Ramos (cell line): ENCODE measurements around the gene LILRB3.
"Not testable (repeated sequence)": the region's sequence is repeated elsewhere in the genome, so short reads cannot be mapped to it uniquely, and the experiment has no call there.

Experiments used
- in situ Hi-C: fragments of 300-500 bp; cut with MboI; formaldehyde crosslinking; loops from one replicate; pipeline ENCODE4 v1.14.3; 2022; ENCODE audit warnings: low sequenced_read_pairs; ENCODE audit not compliant: unreplicated experiment

The LILRB3 gene

GRCh38 chr19:54214734-54215133, 8.1 kb downstream of the LILRB3 start:
- in situ Hi-C loops: not testable (repeated sequence)

GRCh38 chr19:54214217-54214616, 8.6 kb downstream of the LILRB3 start:
- in situ Hi-C loops: not testable (repeated sequence)

GRCh38 chr19:54211235-54211634, 11.6 kb downstream of the LILRB3 start:
- in situ Hi-C loops: no loop called here

GRCh38 chr19:54209811-54210494, 12.9 kb downstream of the LILRB3 start:
- in situ Hi-C loops: no loop called here

- in situ Hi-C loops: no loop called here
Observed at GRCh38 chr19:54209058-54209810, 13.6 kb downstream of the LILRB3 start.

GRCh38 chr19:54208784-54209057, 14.1 kb downstream of the LILRB3 start:
- in situ Hi-C loops: no loop called here

- in situ Hi-C loops: no loop called here
Observed at GRCh38 chr19:54207983-54208783, 14.6 kb downstream of the LILRB3 start.

- in situ Hi-C loops: no loop called here
Observed at GRCh38 chr19:54207676-54207982, 15.2 kb downstream of the LILRB3 start.

GRCh38 chr19:54207193-54207592, 15.6 kb downstream of the LILRB3 start:
- in situ Hi-C loops: not testable (repeated sequence)

GRCh38 chr19:54206831-54207177, 16.0 kb downstream of the LILRB3 start:
- in situ Hi-C loops: no loop called here

- in situ Hi-C loops: no loop called here
Observed at GRCh38 chr19:54206030-54206830, 16.6 kb downstream of the LILRB3 start.

GRCh38 chr19:54204767-54205468, 17.9 kb downstream of the LILRB3 start:
- in situ Hi-C loops: no loop called here

GRCh38 chr19:54203151-54203611, 19.6 kb downstream of the LILRB3 start:
- in situ Hi-C loops: no loop called here

GRCh38 chr19:54201980-54202379, 20.8 kb downstream of the LILRB3 start:
- in situ Hi-C loops: no loop called here

- in situ Hi-C loops: no loop called here
Observed at GRCh38 chr19:54201172-54201701, 21.6 kb downstream of the LILRB3 start.

- in situ Hi-C loops: loop anchor here (25.0 kb wide), 1 partner anchor 1463 kb away; the partner anchor contains the start of gene U2AF2
Observed at GRCh38 chr19:54199401-54199800, 23.4 kb downstream of the LILRB3 start.

GRCh38 chr19:54197121-54197520, 25.7 kb downstream of the LILRB3 start:
- in situ Hi-C loops: loop anchor here (25.0 kb wide), 1 partner anchor 1465 kb away; the partner anchor contains the start of gene U2AF2

GRCh38 chr19:54196536-54196935, 26.3 kb downstream of the LILRB3 start:
- in situ Hi-C loops: loop anchor here (25.0 kb wide), 1 partner anchor 1466 kb away; the partner anchor contains the start of gene U2AF2

GRCh38 chr19:54194463-54194862, 28.3 kb downstream of the LILRB3 start:
- in situ Hi-C loops: loop anchor here (25.0 kb wide), 1 partner anchor 1468 kb away; the partner anchor contains the start of gene U2AF2
